ENCODE results near the gene CDKAL1. TPM values are rescaled to one million over a fixed set of nuclear protein-coding genes. Genes with fewer than 3 reads are reported as not detected.

Gene CDKAL1
- total RNA-seq, 3 donors from 2014 or later, result 13.0 to 27.2 (median 18.0) TPM

DNA sequence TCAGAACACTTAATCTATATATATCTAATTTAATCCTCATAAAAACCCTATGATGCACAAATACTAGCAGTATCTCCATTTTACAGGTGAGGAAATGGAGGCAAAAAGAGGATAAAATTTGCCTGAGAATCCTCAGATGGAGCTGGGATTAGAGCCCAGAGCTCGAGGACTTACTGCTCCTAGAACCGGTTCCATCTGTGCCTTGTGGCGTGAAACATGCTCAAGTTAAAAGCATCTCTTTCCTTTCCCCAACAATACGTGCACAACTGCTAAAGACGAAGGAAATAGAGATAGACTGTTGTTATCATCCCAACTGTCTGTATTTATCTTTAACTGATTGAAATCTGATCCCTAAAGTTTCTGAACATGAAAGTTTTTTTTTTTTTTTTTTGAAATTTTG lies 691.7 kb downstream of the CDKAL1 start:
- TF ChIP-seq, protein P1, sequence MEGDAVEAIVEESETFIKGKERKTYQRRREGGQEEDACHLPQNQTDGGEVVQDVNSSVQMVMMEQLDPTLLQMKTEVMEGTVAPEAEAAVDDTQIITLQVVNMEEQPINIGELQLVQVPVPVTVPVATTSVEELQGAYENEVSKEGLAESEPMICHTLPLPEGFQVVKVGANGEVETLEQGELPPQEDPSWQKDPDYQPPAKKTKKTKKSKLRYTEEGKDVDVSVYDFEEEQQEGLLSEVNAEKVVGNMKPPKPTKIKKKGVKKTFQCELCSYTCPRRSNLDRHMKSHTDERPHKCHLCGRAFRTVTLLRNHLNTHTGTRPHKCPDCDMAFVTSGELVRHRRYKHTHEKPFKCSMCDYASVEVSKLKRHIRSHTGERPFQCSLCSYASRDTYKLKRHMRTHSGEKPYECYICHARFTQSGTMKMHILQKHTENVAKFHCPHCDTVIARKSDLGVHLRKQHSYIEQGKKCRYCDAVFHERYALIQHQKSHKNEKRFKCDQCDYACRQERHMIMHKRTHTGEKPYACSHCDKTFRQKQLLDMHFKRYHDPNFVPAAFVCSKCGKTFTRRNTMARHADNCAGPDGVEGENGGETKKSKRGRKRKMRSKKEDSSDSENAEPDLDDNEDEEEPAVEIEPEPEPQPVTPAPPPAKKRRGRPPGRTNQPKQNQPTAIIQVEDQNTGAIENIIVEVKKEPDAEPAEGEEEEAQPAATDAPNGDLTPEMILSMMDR (IDR thresholded peaks at IDR 0.05), result no peak
- TF ChIP-seq POLR2A (IDR thresholded peaks at IDR 0.05), result no peak
- no peak for TF ChIP-seq POLR2AphosphoS5 (IDR thresholded peaks at IDR 0.05)
- no peaks in the 10 kb centered on the region for H3K27me3 ChIP-seq
- H3K4me3 ChIP-seq, result no peak overlapping the region
- DNase-seq (ENCODE audit: low spot score in 2 of 2), result no peak
- intact Hi-C loops (cut with DNase I; ENCODE audit: low total_unique reads), result no loop called here
- no peaks in the 10 kb centered on the region for H3K9me3 ChIP-seq
- no peaks in the 10 kb centered on the region for H3K36me3 ChIP-seq
- H3K27ac ChIP-seq, result no peak overlapping the region
- no peaks in the 10 kb centered on the region for H3K4me1 ChIP-seq

DNA sequence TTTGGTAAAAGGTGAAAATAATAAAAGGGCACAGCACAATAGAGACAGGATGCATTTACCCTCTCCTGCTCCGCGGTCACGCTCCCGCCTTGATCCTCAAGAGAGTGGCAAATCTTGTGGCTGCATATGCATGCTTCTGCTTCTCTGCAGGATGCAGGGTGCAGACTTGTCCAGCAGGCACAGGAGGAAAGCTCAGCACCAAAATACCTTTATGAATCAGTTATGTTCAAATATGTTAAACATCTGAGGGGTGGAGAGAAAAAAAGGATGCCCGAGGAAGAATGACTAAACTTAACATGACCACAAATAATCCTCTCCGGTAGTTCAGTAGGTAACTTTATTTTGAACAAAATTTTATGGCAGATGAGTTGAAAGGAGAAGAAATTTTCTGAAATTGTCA lies 693.2 kb downstream of the CDKAL1 start:
- no peaks in the 10 kb centered on the region for H3K27me3 ChIP-seq
- no peak overlapping the region for H3K4me3 ChIP-seq
- H3K9me3 ChIP-seq, result no peaks in the 10 kb centered on the region
- H3K27ac ChIP-seq, result no peak overlapping the region
- TF ChIP-seq, protein P1 (IDR thresholded peaks at IDR 0.05), result peak in 1 of 3 donors; percentile 11
- TF ChIP-seq POLR2AphosphoS5 (IDR thresholded peaks at IDR 0.05), result no peak
- DNase-seq (ENCODE audit: low spot score in 2 of 2), result no peak
- H3K4me1 ChIP-seq, result no peaks in the 10 kb centered on the region
- H3K36me3 ChIP-seq, result no peaks in the 10 kb centered on the region
- intact Hi-C loops (cut with DNase I; ENCODE audit: low total_unique reads), result no loop called here

DNA sequence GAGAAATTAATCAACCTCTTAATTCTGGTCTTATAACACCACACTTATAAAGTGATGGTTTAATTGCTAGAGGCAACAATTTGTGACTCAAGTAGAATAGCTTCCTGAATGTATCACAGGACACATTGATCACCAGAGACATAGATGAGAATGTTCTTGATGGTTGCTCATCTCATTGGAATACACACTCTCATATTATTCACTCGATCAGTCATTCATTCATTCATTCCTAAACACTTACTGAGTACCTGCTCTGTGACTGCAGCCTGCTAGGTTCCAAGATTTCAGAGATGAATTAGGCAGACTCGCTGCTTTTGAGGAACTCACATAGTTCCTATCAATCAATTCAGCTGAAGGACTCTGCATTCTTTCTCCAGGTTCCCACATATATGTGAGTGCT lies 694.2 kb downstream of the CDKAL1 start:
- H3K4me1 ChIP-seq, result no peaks in the 10 kb centered on the region
- no peaks in the 10 kb centered on the region for H3K27me3 ChIP-seq
- H3K27ac ChIP-seq, result no peak overlapping the region
- no peaks in the 10 kb centered on the region for H3K36me3 ChIP-seq
- no peak for DNase-seq (ENCODE audit: low spot score in 2 of 2)
- no peaks in the 10 kb centered on the region for H3K9me3 ChIP-seq
- intact Hi-C loops (cut with DNase I; ENCODE audit: low total_unique reads), result no loop called here
- H3K4me3 ChIP-seq, result no peak overlapping the region
- TF ChIP-seq POLR2AphosphoS5 (IDR thresholded peaks at IDR 0.05) (no peak), POLR2A (IDR thresholded peaks at IDR 0.05) (no peak)
- TF ChIP-seq, protein P1 (IDR thresholded peaks at IDR 0.05), result no peak

DNA sequence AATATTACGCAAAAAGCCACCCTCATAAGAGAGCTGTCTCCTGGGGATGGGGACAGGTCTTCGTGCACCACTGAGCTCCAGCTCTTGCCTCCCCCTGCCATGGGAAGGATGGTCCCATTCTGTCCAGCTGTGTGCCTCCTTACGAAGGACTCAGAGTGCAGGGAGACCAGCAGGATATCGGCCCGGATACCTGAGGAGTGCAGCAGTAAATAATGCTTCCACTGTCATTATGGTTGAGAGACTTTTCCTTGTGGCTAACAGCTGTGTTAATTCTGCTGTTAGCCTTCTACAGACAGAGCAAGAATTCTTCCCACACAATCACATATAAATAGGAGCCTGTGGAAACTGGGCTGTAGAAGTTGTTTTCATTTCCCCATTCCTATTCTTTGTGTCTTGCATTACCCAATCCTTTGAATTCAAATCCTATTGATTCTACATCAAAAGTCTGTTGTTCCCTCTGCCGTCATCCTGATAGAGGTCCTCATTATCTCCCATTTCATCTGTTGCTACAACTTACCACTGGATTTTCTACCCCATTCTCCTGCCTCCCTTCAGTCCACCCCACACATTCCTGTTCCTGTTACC lies 694.7 kb downstream of the CDKAL1 start:
- Histone ChIP-seq H3K36me3 (no peaks in the 10 kb centered on the region), H3K4me3 (no peak overlapping the region), H3K9me3 (no peaks in the 10 kb centered on the region), H3K4me1 (no peaks in the 10 kb centered on the region), H3K27me3 (no peaks in the 10 kb centered on the region), H3K27ac (no peak overlapping the region)
- TF ChIP-seq POLR2A (IDR thresholded peaks at IDR 0.05), result no peak
- no peak for DNase-seq (ENCODE audit: low spot score in 2 of 2)
- intact Hi-C loops (cut with DNase I; ENCODE audit: low total_unique reads), result no loop called here

DNA sequence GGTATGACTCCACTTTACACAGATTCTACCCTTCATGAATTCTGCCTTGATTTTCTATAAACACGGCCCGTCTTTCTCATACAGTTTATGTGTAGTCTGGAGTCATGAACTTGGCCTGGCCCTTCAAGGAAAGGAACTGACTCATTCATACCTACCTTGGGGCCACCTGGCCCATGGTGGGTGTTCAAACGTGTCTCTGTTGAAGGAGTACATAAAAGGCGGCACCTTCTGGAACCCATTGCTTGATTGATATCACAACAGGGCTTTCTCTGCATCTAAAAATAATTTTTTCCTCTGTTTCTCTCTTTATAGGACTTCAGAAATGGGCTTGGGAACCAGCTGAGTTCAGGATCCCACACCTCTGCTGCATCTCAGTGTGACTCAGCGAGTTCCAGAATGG lies 696.3 kb downstream of the CDKAL1 start:
- H3K27me3 ChIP-seq, result no peaks in the 10 kb centered on the region
- H3K4me3 ChIP-seq, result no peak overlapping the region
- no peak for TF ChIP-seq POLR2AphosphoS5 (IDR thresholded peaks at IDR 0.05)
- TF ChIP-seq, protein P1 (IDR thresholded peaks at IDR 0.05), result no peak
- intact Hi-C loops (cut with DNase I; ENCODE audit: low total_unique reads), result no loop called here
- H3K9me3 ChIP-seq, result no peaks in the 10 kb centered on the region
- H3K36me3 ChIP-seq, result no peaks in the 10 kb centered on the region
- no peaks in the 10 kb centered on the region for H3K4me1 ChIP-seq
- DNase-seq (ENCODE audit: low spot score in 2 of 2), result no peak
- no peak overlapping the region for H3K27ac ChIP-seq

DNA sequence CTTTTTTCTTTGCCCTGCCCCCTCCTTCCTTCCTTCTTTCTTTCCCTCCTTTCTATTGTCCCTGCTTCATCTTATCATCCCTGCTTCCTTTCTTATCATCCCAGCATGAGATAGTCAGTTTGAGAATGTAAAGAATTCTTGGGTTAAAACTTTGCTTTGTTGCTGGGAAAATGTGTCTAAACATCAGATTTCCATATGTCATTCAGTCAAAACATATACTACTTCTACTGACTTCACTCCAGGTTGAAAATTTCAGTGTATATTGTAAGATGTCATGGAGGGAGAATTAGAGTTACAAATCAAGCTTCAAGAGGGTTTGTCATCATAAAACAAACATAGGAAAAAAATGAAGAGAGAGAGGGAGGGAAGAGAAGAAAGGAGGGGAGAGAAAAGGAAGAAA lies 700.9 kb downstream of the CDKAL1 start:
- Histone ChIP-seq H3K27me3 (no peaks in the 10 kb centered on the region), H3K9me3 (no peaks in the 10 kb centered on the region), H3K36me3 (no peaks in the 10 kb centered on the region), H3K4me3 (no peak overlapping the region), H3K27ac (no peak overlapping the region), H3K4me1 (no peaks in the 10 kb centered on the region)
- TF ChIP-seq POLR2AphosphoS5 (IDR thresholded peaks at IDR 0.05), result no peak
- no peak for TF ChIP-seq POLR2A (IDR thresholded peaks at IDR 0.05)
- TF ChIP-seq, protein P1 (IDR thresholded peaks at IDR 0.05), result no peak
- intact Hi-C loops (cut with DNase I; ENCODE audit: low total_unique reads), result no loop called here
- no peak for DNase-seq (ENCODE audit: low spot score in 2 of 2)
